HUES6 (cell line): ENCODE results near the gene SUCLG2.

Experiments
- H3K27ac ChIP-seq: 2 replicates; pipeline ENCODE4 v1.7.0; 2013; ENCODE audit warnings: low read depth, mild to moderate bottlenecking, low read length, inconsistent platforms
- H3K27me3 ChIP-seq: 2 replicates; pipeline ENCODE4 v1.6.1; 2013; ENCODE audit warnings: low read length; ENCODE audit not compliant: control insufficient read depth, insufficient read depth
- H3K36me3 ChIP-seq: 2 replicates; pipeline ENCODE4 v1.6.1; 2013; ENCODE audit warnings: low read length; ENCODE audit not compliant: control insufficient read depth, insufficient read depth
- H3K4me1 ChIP-seq: 2 replicates; pipeline ENCODE4 v1.6.1; 2013; ENCODE audit warnings: low read length; ENCODE audit not compliant: control insufficient read depth, insufficient read depth
- H3K4me3 ChIP-seq: 2 replicates; pipeline ENCODE4 v1.5.1; 2013; ENCODE audit warnings: low read depth, low read length
- H3K9ac ChIP-seq: one replicate; pipeline ENCODE4 v1.6.1; 2013; ENCODE audit warnings: mild to moderate bottlenecking, low read length
- H3K9me3 ChIP-seq: 2 replicates; pipeline ENCODE4 v1.6.1; 2013; ENCODE audit warnings: low read depth, low read length; ENCODE audit not compliant: control insufficient read depth, insufficient read depth

SUCLG2 gene

GRCh38 chr3:67535006-67535405 is 119.4 kb downstream of the SUCLG2 start:
- Histone ChIP-seq H3K4me3 (no peak overlapping the region), H3K9ac (no peak overlapping the region), H3K36me3 (no peaks in the 10 kb centered on the region), H3K27ac (no peak overlapping the region), H3K27me3 (no peaks in the 10 kb centered on the region), H3K4me1 (no peaks in the 10 kb centered on the region), H3K9me3 (no peaks in the 10 kb centered on the region)

- H3K9me3 ChIP-seq: no peaks in the 10 kb centered on the region
- H3K4me1 ChIP-seq: no peaks in the 10 kb centered on the region
- no peak overlapping the region for H3K4me3 ChIP-seq
- H3K27me3 ChIP-seq: no peaks in the 10 kb centered on the region
- no peak overlapping the region for H3K9ac ChIP-seq
- no peaks in the 10 kb centered on the region for H3K36me3 ChIP-seq
- no peak overlapping the region for H3K27ac ChIP-seq
Observed at GRCh38 chr3:67534594-67534993, 119.8 kb downstream of the SUCLG2 start.

- Histone ChIP-seq H3K36me3 (peaks cover 5% of the 10 kb centered on the region; the same call in 1 of the 2 replicates), H3K9ac (no peak overlapping the region), H3K4me3 (no peak overlapping the region), H3K4me1 (no peaks in the 10 kb centered on the region), H3K9me3 (no peaks in the 10 kb centered on the region), H3K27me3 (no peaks in the 10 kb centered on the region), H3K27ac (no peak overlapping the region)
Observed at GRCh38 chr3:67531181-67532101, 123.0 kb downstream of the SUCLG2 start.

- Histone ChIP-seq H3K27ac (no peak overlapping the region), H3K36me3 (peaks cover 5% of the 10 kb centered on the region; the same call in 1 of the 2 replicates), H3K4me1 (no peaks in the 10 kb centered on the region), H3K27me3 (no peaks in the 10 kb centered on the region), H3K4me3 (no peak overlapping the region), H3K9me3 (no peaks in the 10 kb centered on the region), H3K9ac (no peak overlapping the region)
Observed at GRCh38 chr3:67529915-67530314, 124.5 kb downstream of the SUCLG2 start.

- Histone ChIP-seq H3K36me3 (peaks cover 5% of the 10 kb centered on the region; the same call in 1 of the 2 replicates), H3K4me3 (no peak overlapping the region), H3K4me1 (no peaks in the 10 kb centered on the region), H3K9ac (no peak overlapping the region), H3K27ac (no peak overlapping the region), H3K9me3 (no peaks in the 10 kb centered on the region), H3K27me3 (no peaks in the 10 kb centered on the region)
Observed at GRCh38 chr3:67529337-67529736, 125.1 kb downstream of the SUCLG2 start.

GRCh38 chr3:67526246-67526645 is 128.2 kb downstream of the SUCLG2 start:
- Histone ChIP-seq H3K27me3 (no peaks in the 10 kb centered on the region), H3K9ac (no peak overlapping the region), H3K9me3 (no peaks in the 10 kb centered on the region), H3K4me1 (no peaks in the 10 kb centered on the region), H3K36me3 (peaks cover 5% of the 10 kb centered on the region; the same call in 1 of the 2 replicates), H3K27ac (no peak overlapping the region), H3K4me3 (no peak overlapping the region)

- no peaks in the 10 kb centered on the region for H3K9me3 ChIP-seq
- peaks cover 7% of the 10 kb centered on the region; the same call in 1 of the 2 replicates for H3K36me3 ChIP-seq
- H3K9ac ChIP-seq: no peak overlapping the region
- no peak overlapping the region for H3K27ac ChIP-seq
- no peak overlapping the region for H3K4me3 ChIP-seq
- H3K4me1 ChIP-seq: no peaks in the 10 kb centered on the region
- no peaks in the 10 kb centered on the region for H3K27me3 ChIP-seq
Observed at GRCh38 chr3:67524046-67524445, 130.4 kb downstream of the SUCLG2 start.

GRCh38 chr3:67522081-67522480 is 132.3 kb downstream of the SUCLG2 start:
- Histone ChIP-seq H3K4me1 (no peaks in the 10 kb centered on the region), H3K9me3 (no peaks in the 10 kb centered on the region), H3K27me3 (no peaks in the 10 kb centered on the region), H3K9ac (no peak overlapping the region), H3K27ac (no peak overlapping the region), H3K4me3 (no peak overlapping the region), H3K36me3 (peaks cover 4% of the 10 kb centered on the region; the same call in 1 of the 2 replicates)

- Histone ChIP-seq H3K27me3 (no peaks in the 10 kb centered on the region), H3K4me1 (peaks cover 2% of the 10 kb centered on the region), H3K4me3 (no peak overlapping the region), H3K36me3 (peaks cover 4% of the 10 kb centered on the region; the same call in 1 of the 2 replicates), H3K9me3 (no peaks in the 10 kb centered on the region), H3K9ac (no peak overlapping the region), H3K27ac (no peak overlapping the region)
Observed at GRCh38 chr3:67521053-67521646, 133.3 kb downstream of the SUCLG2 start.

GRCh38 chr3:67518236-67518635 is 136.2 kb downstream of the SUCLG2 start:
- H3K4me1 ChIP-seq: peaks cover 9% of the 10 kb centered on the region
- no peak overlapping the region for H3K9ac ChIP-seq
- H3K9me3 ChIP-seq: no peaks in the 10 kb centered on the region
- no peaks in the 10 kb centered on the region for H3K27me3 ChIP-seq
- H3K36me3 ChIP-seq: peaks cover 11% of the 10 kb centered on the region; the same call in 1 of the 2 replicates
- no peak overlapping the region for H3K27ac ChIP-seq
- no peak overlapping the region for H3K4me3 ChIP-seq

- H3K4me1 ChIP-seq: peaks cover 9% of the 10 kb centered on the region
- H3K36me3 ChIP-seq: peaks cover 11% of the 10 kb centered on the region; the same call in 1 of the 2 replicates
- H3K27ac ChIP-seq: no peak overlapping the region
- no peak overlapping the region for H3K9ac ChIP-seq
- no peaks in the 10 kb centered on the region for H3K27me3 ChIP-seq
- H3K9me3 ChIP-seq: no peaks in the 10 kb centered on the region
- H3K4me3 ChIP-seq: no peak overlapping the region
Observed at GRCh38 chr3:67517781-67518180, 136.6 kb downstream of the SUCLG2 start.
